Ureter (tissue), 1 donor: ENCODE data around the gene TIPIN. TPM values are rescaled to one million over a fixed set of nuclear protein-coding genes. Genes with fewer than 3 reads are reported as not detected.
"Not testable (repeated sequence)": the region's sequence is repeated elsewhere in the genome, so short reads cannot be mapped to it uniquely, and the experiment has no call there.

ENCODE experiments used
- DNase-seq: peaks from one replicate; pipeline ENCODE4 v3.0.0-alpha.2; 2020; ENCODE audit warnings: low spot score
- total RNA-seq: library from RNA; stranded (reverse); gene quantifications from one replicate; pipeline ENCODE4 v1.2.4, GENCODE V29; 2023
- donor health status: DM: yes; HTN: yes; CAD: no.

Gene TIPIN
- total RNA-seq = 10.6 TPM

- DNase-seq = peak; percentile 95
Measured at GRCh38 chr15:66356359-66357236, at the start of gene TIPIN. Gene TIPIN, minus strand, starts transcription at chr15:66356685. Its CDS starts 3,738 bp downstream, at chr15:66352947.

- no peak for DNase-seq
Measured at GRCh38 chr15:66405615-66406014, 49.1 kb upstream of the TIPIN start.

- DNase-seq = no peak
Measured at GRCh38 chr15:66405007-66405406, 48.5 kb upstream of the TIPIN start.

GRCh38 chr15:66404532-66404931 is 48.0 kb upstream of the TIPIN start:
- DNase-seq = no peak

GRCh38 chr15:66404122-66404521 is 47.6 kb upstream of the TIPIN start:
- no peak for DNase-seq

GRCh38 chr15:66403323-66403722 is 46.8 kb upstream of the TIPIN start:
- no peak for DNase-seq

GRCh38 chr15:66402761-66403284 is 46.3 kb upstream of the TIPIN start:
- DNase-seq = no peak

- DNase-seq = no peak
Measured at GRCh38 chr15:66401130-66402021, 44.9 kb upstream of the TIPIN start.

GRCh38 chr15:66400351-66400774 is 43.9 kb upstream of the TIPIN start:
- no peak for DNase-seq

GRCh38 chr15:66399276-66399675 is 42.8 kb upstream of the TIPIN start:
- no peak for DNase-seq

GRCh38 chr15:66394915-66395314 is 38.4 kb upstream of the TIPIN start:
- DNase-seq = no peak

GRCh38 chr15:66394472-66394871 is 38.0 kb upstream of the TIPIN start:
- no peak for DNase-seq

GRCh38 chr15:66393037-66393436 is 36.6 kb upstream of the TIPIN start:
- DNase-seq = not testable (repeated sequence)

- no peak for DNase-seq
Measured at GRCh38 chr15:66390678-66391077, 34.2 kb upstream of the TIPIN start.

GRCh38 chr15:66389859-66390381 is 33.4 kb upstream of the TIPIN start:
- DNase-seq = no peak

- no peak for DNase-seq
Measured at GRCh38 chr15:66389098-66389858, 32.8 kb upstream of the TIPIN start.

GRCh38 chr15:66388576-66388975 is 32.1 kb upstream of the TIPIN start:
- DNase-seq = no peak

GRCh38 chr15:66388043-66388363 is 31.5 kb upstream of the TIPIN start:
- DNase-seq = no peak

GRCh38 chr15:66387163-66388042 is 30.9 kb upstream of the TIPIN start:
- DNase-seq = peak; percentile 73
